Memory B cell (primary cell): ENCODE results near the gene SALL2.
A peak's percentile ranks its signal among the peaks of the same experiment; 100 is the strongest.

Experiments used
- ATAC-seq: fragments of 150-1000 bp; cut with Tn5 transposase; 2 replicates; pipeline ENCODE4 v1.10.0; 2021; ENCODE audit warnings: low read depth, mild to moderate bottlenecking, moderate library complexity
- DNase-seq, 2 donors: peaks; one replicate each; pipeline ENCODE4 v3.0.0; 2022; ENCODE audit warnings: low spot score in 2 of 2
- H3K27ac Mint-ChIP-seq: one replicate; pipeline ENCODE4 v1.8.0; 2022; ENCODE audit warnings: mild to moderate bottlenecking, moderate library complexity, mixed read lengths
- H3K27me3 Mint-ChIP-seq: one replicate; pipeline ENCODE4 v1.8.0; 2022; ENCODE audit warnings: mixed read lengths
- H3K36me3 Mint-ChIP-seq: one replicate; pipeline ENCODE4 v1.8.0; 2022; ENCODE audit warnings: mild to moderate bottlenecking, mixed read lengths
- H3K4me1 Mint-ChIP-seq: one replicate; pipeline ENCODE4 v1.8.0; 2022; ENCODE audit warnings: mixed read lengths
- H3K4me3 Mint-ChIP-seq: one replicate; pipeline ENCODE4 v1.8.0; 2022; ENCODE audit warnings: mild to moderate bottlenecking, moderate library complexity, mixed read lengths
- H3K9me3 Mint-ChIP-seq: one replicate; pipeline ENCODE4 v1.8.0; 2022; ENCODE audit warnings: mixed read lengths

The SALL2 gene

DNA sequence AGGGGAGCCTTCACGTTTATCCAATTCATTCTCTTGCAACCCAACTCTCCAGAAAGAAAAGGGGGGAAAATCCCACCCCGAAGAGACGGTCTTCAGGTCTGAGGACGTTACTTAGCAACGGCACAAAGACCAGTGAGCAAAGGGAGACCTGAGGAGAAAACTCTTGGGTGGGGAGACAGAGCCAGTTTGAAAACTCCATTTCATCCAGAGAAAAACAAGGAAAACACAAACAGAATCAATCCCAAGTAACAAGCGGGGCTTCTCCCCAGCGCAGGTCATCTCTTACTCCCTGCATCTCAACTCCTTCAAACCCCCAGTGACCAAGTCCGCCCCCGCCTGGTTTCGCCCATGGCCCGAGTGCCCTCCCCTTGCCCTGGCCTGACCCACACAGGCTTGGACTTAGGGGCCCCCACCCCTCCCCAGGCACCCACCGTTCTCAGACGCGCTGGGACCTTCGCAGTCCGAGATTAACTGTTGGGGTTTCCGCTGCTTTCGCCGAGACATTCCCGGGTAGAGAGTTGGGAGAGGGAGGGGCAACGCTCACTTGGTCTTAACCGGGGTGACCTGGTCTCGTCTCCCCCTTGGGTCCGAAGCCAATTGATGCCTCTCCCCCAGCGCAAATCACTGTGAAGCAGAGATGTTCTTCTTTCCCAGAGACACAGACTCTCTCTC is 10.4 kb upstream of the SALL2 start:
- H3K9me3 Mint-ChIP-seq: no peaks in the 10 kb centered on the region
- peaks cover 39% of the 10 kb centered on the region for H3K27me3 Mint-ChIP-seq
- ATAC-seq: no peak
- H3K4me1 Mint-ChIP-seq: peaks cover 12% of the 10 kb centered on the region
- H3K4me3 Mint-ChIP-seq: peak overlapping the region; percentile 16
- H3K36me3 Mint-ChIP-seq: no peaks in the 10 kb centered on the region
- H3K27ac Mint-ChIP-seq: no peak overlapping the region
- no peak for DNase-seq

DNA sequence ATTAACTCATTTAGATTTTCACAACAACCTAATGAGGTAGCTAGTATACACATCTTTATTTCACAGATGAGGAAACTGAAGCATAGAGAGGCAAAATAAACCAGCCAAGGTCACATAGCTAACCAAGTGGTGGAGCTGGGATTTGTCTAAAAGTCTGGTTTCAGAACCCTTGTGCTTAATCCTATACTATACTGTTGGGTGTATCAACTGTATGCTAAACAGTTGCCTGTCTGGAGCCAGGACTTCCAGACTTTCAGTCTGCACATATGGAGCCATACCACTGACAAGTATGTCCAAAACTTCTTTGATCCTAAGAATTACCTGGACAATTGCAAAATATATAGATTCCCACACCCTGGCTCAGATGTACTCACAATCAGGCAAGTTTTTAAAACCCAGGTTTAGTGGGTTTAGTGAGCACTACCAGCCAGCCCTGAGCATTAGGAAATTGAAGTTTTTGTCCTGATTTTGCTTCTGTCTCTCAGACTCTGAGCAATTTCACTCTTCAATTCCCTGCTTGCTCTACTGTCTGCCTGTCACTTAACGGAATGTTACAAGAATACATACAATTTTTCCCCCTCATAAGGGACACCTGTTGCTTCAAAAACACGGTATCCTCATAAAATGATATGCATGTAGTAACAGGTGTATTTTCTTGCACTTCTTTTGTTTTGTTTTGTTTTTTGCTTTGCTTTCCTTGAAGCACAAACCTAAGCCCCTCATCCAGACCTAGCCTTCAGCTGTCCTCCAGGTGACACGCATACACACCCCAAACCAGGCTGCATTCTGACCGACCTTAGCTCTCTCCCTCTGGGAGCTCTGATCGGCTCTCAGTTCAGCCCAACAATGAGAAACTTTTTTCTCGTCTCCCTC is 9.6 kb upstream of the SALL2 start:
- H3K4me3 Mint-ChIP-seq: no peak overlapping the region
- no peak overlapping the region for H3K27ac Mint-ChIP-seq
- ATAC-seq (no peak), DNase-seq (no peak)
- H3K4me1 Mint-ChIP-seq: peaks cover 12% of the 10 kb centered on the region
- no peaks in the 10 kb centered on the region for H3K36me3 Mint-ChIP-seq
- peaks cover 41% of the 10 kb centered on the region for H3K27me3 Mint-ChIP-seq
- no peaks in the 10 kb centered on the region for H3K9me3 Mint-ChIP-seq

DNA sequence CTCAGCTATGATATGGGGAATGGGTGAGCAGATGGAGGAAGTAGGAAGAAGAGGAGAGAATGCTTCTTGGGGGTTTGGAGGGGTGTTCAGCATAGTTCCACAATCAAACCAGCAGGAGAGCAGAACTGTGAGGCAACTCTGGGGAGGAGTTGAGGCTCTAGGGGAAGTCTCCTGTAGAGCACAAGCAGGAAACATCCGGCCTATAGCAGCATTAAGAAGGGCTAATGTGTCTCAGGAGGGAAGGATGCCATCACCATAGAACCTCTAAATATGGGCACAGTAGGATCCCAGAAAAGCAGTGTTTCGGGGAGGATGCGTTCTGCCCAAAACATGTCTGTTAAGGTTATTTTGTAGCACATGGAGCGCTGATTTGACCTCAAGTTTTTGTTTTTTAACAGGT is 8.4 kb upstream of the SALL2 start:
- no peak for ATAC-seq
- no peak overlapping the region for H3K27ac Mint-ChIP-seq

DNA sequence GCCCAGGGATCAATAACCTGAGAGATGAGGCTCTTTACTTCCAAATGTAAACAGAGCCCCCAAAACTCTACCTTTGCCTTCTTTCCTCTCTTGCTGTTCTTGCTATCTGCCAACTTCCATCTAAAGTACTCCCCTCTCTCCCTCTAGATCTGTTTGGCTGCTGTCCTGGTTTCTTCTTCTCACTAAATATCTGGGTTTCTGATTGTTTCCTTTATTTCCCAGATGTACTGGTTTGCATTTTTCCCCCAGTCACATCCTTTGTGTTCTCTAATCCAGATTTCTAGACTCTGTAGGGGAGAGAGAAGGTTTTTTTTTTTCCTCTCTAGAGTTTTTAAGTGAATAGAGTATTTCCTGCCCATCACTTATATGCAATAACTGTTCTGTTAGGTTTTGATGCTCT is 7.1 kb upstream of the SALL2 start:
- DNase-seq (no peak), ATAC-seq (no peak)
- no peak overlapping the region for H3K4me3 Mint-ChIP-seq
- H3K27ac Mint-ChIP-seq: no peak overlapping the region
- H3K9me3 Mint-ChIP-seq: no peaks in the 10 kb centered on the region
- H3K27me3 Mint-ChIP-seq: peaks cover 30% of the 10 kb centered on the region
- no peaks in the 10 kb centered on the region for H3K36me3 Mint-ChIP-seq
- peaks cover 12% of the 10 kb centered on the region for H3K4me1 Mint-ChIP-seq

More for the DNA sequence above, 8.4 kb upstream of the SALL2 start:
- H3K27me3 Mint-ChIP-seq: peaks cover 38% of the 10 kb centered on the region
- no peak for DNase-seq
- no peak overlapping the region for H3K4me3 Mint-ChIP-seq
- H3K36me3 Mint-ChIP-seq: no peaks in the 10 kb centered on the region
- peaks cover 12% of the 10 kb centered on the region for H3K4me1 Mint-ChIP-seq
- H3K9me3 Mint-ChIP-seq: no peaks in the 10 kb centered on the region

DNA sequence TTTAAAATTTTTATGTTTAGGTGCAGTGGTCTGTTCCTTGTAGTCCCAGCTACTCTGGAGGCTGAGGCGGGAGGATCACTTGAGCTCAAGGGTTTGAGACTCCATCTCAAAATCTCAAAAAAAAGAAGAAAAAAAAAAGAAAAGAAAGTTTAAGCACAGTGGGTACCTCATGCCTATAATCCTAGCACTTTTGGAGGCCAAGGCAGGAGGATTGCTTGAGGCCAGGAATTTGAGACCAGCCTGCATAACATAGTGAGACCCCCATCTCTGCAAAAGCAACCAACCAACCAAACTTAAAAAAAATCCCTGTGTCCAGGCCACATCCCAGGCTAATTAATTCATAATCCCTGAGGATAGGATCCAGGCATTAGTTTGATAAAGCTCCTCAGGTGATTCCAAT is 3.4 kb upstream of the SALL2 start:
- Mint-ChIP-seq H3K4me3 (no peak overlapping the region), H3K9me3 (no peaks in the 10 kb centered on the region), H3K27me3 (peaks cover 13% of the 10 kb centered on the region), H3K36me3 (no peaks in the 10 kb centered on the region), H3K27ac (no peak overlapping the region), H3K4me1 (peaks cover 5% of the 10 kb centered on the region)
- no peak for DNase-seq
- no peak for ATAC-seq

DNA sequence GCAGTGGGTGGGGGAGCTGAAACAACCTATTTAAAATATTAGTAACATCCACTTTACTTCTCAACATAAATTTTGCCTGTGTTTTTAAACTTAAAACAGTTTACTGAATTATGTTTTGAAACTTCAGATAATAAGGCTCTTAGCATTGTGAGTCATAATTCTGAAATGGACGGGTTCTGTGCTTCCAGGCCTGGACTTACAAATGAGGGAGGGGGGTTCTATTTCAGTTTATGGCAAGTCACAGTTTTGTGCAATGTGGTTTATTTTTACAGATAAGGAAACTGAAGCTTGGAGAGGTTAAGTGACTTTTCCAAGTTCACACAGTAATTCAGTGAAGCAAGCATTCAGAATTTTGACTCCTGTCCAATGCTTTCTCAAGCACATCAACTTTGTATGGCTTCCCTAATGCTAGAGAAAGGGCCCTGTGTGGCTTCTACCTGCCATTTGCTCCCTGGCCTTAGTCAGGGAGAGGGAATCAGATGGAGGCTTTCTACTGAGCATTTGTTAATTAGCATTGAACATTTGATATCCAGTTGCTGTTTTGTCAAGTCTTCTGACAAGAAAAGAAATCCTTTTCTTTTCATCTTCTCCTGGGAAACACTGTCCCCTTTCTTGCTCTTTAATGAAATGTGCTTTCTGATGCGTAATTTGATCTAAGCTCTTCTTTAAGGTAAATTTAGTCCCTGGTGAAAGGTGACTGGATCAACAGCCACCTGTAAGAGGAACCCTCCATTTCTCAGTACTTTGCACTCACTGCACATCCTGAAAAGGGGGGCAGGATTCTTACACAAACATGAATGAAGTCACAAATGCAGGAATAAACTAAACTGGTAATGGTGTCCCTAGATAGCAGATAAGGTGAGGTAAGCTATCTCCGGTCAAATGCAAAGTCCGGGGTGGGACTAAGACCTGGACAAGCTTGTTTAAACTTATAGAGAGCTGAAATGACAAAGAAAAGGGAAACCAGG is 2.5 kb upstream of the SALL2 start:
- no peak overlapping the region for H3K4me3 Mint-ChIP-seq
- H3K27ac Mint-ChIP-seq: no peak overlapping the region
- no peaks in the 10 kb centered on the region for H3K36me3 Mint-ChIP-seq
- DNase-seq: no peak
- peaks cover 12% of the 10 kb centered on the region for H3K27me3 Mint-ChIP-seq
- H3K9me3 Mint-ChIP-seq: no peaks in the 10 kb centered on the region
- no peak for ATAC-seq
- peaks cover 5% of the 10 kb centered on the region for H3K4me1 Mint-ChIP-seq

DNA sequence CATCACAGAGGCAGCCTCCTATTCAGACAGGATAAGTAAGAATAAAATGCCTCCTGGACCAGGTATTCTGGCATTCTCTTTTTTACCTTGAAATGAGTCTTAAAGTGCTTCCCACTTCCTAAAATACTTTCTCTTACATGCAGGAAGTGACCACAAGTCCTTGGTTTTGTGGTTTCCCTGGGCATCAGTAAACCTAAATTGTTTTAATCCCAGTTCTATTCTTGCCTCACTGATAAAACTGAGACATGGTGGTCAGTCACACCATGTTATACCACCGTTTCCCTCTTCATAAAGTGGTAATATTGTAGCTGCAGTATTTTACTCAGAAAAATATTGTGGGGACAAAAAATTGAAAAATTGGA is 1.2 kb upstream of the SALL2 start:
- H3K27ac Mint-ChIP-seq: no peak overlapping the region
- H3K9me3 Mint-ChIP-seq: no peaks in the 10 kb centered on the region
- peak overlapping the region; percentile 84 for H3K4me3 Mint-ChIP-seq
- DNase-seq (no peak), ATAC-seq (no peak)
- no peaks in the 10 kb centered on the region for H3K36me3 Mint-ChIP-seq
- H3K4me1 Mint-ChIP-seq: peaks cover 8% of the 10 kb centered on the region
- H3K27me3 Mint-ChIP-seq: peaks cover 13% of the 10 kb centered on the region

DNA sequence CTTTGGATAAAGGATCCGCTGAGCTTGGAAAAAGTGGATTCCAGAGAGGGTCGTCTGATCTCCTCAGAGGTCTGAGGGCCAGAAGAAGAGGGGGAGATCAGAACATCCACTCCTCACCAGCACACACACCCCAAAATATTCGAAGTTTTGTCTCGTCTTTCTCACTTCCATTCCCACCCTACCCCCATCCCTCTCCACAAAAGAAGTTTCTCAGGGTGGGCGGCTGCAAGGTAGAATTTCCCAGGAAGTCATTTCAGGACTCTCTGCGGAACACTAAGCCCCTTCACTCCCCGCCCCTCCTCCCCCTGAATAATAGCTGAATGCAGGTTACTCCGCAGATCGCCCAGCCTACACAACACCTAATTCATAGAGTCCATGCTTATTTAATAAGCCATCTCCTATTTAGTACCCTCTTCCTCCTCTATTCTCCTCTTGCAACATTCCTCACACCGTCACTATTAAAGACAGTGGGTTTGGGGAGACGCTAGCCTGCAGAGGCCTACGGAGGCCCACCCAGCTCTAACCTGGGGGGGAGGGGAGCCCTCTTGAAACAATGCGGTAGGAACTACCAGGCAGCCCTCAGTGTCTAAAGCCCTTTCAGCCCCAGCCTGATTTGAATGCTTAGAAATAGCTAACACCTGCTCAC is 649 bp upstream of the SALL2 start:
- H3K36me3 Mint-ChIP-seq: no peaks in the 10 kb centered on the region
- H3K4me1 Mint-ChIP-seq: peaks cover 8% of the 10 kb centered on the region
- no peak for DNase-seq
- H3K27ac Mint-ChIP-seq: no peak overlapping the region
- H3K27me3 Mint-ChIP-seq: peaks cover 11% of the 10 kb centered on the region
- ATAC-seq: no peak
- H3K4me3 Mint-ChIP-seq: peak overlapping the region; percentile 84
- H3K9me3 Mint-ChIP-seq: no peaks in the 10 kb centered on the region

DNA sequence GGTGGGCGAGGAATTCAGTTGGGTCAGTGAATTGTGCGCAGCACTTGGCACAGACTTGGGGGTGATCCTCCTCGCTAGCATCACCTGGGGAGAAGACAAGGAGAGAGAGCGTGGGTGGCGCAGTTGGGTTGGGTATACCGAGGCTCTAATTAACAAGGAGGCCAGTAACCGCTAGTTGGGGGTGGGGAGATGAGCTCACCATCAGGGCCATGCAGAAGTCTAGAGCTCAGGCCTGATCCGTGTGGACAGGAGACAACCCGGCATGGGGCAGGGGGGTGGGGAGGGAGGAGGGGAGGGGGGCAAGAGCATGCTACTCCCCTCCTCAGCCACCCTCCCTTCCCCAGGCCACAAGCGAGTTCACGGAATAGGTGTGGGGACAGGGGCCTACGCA is 580 bp downstream of the SALL2 start:
- ATAC-seq: no peak
- peaks cover 11% of the 10 kb centered on the region for H3K27me3 Mint-ChIP-seq
- H3K4me3 Mint-ChIP-seq: peak overlapping the region; percentile 84
- no peaks in the 10 kb centered on the region for H3K36me3 Mint-ChIP-seq
- H3K9me3 Mint-ChIP-seq: no peaks in the 10 kb centered on the region
- no peak for DNase-seq
- H3K27ac Mint-ChIP-seq: peak overlapping the region; percentile 0
- peaks cover 8% of the 10 kb centered on the region for H3K4me1 Mint-ChIP-seq

DNA sequence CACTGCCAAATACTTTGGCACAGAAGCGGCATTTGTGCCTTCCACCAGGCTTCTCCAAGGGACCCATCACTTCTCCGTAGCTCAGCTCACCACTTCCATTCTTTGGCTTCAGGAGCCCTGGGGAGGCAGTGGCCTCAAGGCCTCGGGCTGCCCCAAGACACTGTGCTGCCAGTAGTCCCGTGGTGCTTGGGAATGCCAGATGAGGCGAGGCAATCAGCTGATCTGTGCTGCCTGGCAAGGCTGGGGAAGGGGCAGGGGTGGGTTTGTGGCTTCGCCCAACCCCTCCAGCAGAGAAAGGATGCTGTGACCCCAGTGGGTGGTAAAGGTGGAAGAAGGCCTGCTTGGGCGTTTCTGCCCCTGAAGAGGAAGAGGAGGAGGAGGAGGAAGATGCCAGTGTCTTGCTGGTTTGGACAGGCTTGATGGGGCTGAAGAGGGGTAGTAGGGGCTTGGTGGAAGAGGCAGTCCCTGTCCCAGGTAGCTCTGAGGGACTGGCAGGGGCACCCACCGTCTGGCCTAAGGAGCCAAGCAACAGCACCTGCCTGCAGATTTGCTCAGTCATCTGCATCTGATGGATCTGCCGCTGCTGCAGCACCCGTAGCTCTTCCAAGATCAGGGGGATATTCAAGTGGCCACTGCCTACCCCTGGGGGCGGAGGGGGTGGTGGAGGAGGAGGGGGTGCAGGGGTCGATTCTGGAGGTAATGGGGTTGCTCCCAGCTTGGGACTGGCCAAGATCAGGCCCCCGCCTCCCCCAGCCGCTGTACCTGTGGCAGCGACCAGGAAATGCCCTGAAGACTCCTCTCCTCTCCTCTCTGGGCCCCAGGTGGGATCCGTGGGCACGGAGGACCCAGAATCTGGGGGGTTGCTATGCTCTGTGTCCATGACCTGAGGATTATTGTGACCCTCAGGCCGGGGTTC is 1.3 kb downstream of the SALL2 start:
- ATAC-seq (no peak), DNase-seq (no peak)
- H3K4me1 Mint-ChIP-seq: peaks cover 8% of the 10 kb centered on the region
- no peaks in the 10 kb centered on the region for H3K9me3 Mint-ChIP-seq
- H3K27ac Mint-ChIP-seq: no peak overlapping the region
- peaks cover 11% of the 10 kb centered on the region for H3K27me3 Mint-ChIP-seq
- H3K36me3 Mint-ChIP-seq: no peaks in the 10 kb centered on the region
- H3K4me3 Mint-ChIP-seq: peak overlapping the region; percentile 84

DNA sequence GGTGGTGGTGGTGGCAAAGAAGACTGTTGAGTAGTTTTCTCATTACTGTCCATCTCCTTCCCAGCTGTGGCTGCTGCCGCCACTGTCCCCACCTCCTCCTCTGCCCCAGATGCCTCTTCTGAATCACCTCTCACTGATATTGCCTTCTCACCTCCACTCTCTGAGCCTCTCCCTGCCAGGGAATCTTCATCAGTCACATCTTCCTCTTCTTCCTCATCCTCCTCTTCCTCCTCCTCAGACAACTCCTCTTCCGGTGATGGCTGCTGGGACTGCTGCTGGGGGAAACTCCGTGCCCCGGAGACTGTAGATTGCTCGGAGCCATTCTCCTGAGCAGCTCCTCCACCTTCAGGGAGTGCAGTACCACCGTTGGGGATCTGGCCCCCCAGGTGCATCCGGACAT is 2.9 kb downstream of the SALL2 start:
- DNase-seq (no peak), ATAC-seq (no peak)
- Mint-ChIP-seq H3K27me3 (peaks cover 11% of the 10 kb centered on the region), H3K4me1 (peaks cover 8% of the 10 kb centered on the region), H3K27ac (no peak overlapping the region), H3K9me3 (no peaks in the 10 kb centered on the region), H3K36me3 (no peaks in the 10 kb centered on the region), H3K4me3 (no peak overlapping the region)

DNA sequence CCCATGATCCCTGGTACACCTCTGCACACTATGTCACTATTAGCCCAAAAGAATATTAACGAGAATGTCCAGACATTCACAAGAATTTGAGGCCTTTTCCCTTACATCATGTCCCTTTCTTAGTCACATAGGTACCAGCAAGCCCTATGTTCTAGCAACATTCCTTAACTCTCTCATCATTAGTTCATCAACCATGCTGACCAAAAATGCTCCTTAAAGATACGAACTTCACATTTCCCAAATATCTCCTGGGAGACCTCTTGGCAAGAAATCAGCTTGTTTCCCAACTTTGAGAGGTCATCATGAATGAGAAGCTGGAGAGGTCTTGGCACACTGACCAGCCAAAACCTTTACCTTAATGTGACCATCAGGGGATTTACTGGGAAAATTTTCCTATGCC is 4.6 kb downstream of the SALL2 start:
- Mint-ChIP-seq H3K4me3 (no peak overlapping the region), H3K27me3 (peaks cover 11% of the 10 kb centered on the region), H3K9me3 (no peaks in the 10 kb centered on the region), H3K4me1 (peaks cover 7% of the 10 kb centered on the region), H3K36me3 (no peaks in the 10 kb centered on the region), H3K27ac (no peak overlapping the region)
- DNase-seq (no peak), ATAC-seq (no peak)

DNA sequence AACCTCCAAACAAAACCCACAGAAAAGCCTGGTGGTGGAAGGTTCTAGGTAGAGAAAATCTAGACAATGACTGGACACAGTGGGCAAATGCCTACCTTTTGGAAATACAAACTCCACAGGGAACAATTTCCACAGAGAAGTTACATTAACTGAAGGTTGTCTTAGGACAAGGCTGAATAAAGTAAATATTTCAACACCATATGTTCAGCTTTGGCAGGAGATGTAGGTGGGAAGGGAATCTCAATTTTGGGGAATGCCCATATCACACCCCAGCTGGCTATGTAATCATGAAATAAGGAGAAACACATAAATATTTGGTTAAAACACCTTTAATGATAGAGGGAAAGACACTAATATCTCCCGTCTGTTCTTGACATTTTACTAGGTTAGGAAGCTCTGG is 5.4 kb downstream of the SALL2 start:
- Mint-ChIP-seq H3K9me3 (no peaks in the 10 kb centered on the region), H3K4me1 (peaks cover 7% of the 10 kb centered on the region), H3K27ac (no peak overlapping the region), H3K4me3 (no peak overlapping the region), H3K36me3 (no peaks in the 10 kb centered on the region), H3K27me3 (peaks cover 11% of the 10 kb centered on the region)
- no peak for DNase-seq
- ATAC-seq: no peak
